GM18517 (cell line): ENCODE measurements around the gene HYDIN.
"Not testable (repeated sequence)": the region's sequence is repeated elsewhere in the genome, so short reads cannot be mapped to it uniquely, and the experiment has no call there.

Experiments
- ATAC-seq: cut with Tn5 transposase; IDR thresholded peaks from one replicate; pipeline ENCODE4 v1.9.1; 2021; ENCODE audit warnings: mild to moderate bottlenecking, moderate library complexity; ENCODE audit not compliant: unreplicated experiment

Gene HYDIN

DNA sequence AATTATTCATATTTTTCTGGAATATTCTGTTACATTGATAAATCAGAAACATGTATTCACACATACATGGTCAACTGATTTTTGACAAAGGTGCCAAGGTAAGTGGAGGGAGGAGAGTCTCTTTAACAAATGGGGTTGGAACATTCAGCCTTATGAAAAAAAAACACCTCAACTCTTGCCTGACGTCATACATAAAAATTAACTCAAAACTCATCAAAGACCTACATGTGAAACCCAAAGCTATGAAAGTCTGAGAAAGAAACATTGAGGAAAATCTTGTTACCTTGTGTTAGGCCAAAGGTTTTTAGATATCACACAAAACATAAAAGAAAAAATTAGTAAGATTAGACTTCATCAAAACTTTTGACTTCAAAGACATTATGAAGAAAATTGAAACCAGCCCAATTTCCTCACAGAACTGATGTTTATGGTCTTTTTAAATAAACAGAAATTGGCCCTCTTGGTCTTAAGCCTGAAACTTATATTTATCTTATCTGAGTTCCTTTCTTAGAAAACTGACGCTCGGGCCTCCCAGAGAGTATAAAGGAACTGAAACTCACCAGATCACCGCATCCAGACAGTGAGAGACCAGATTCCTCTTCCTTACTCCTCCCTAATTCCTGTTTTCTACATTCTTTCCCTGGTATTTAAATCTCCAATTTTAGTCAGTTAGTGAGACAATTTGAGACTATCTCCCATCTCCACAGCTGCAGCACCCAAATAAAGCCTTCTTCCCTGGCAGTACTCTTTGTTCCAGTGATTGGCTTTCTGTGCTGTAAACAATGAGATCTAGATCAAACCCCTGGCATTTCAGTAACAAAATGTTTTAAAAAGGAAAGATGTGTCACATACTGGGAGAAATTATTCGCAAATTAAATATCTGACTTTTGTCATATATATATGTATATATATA, 4.0 kb downstream of the HYDIN start:
- no peak for ATAC-seq

DNA sequence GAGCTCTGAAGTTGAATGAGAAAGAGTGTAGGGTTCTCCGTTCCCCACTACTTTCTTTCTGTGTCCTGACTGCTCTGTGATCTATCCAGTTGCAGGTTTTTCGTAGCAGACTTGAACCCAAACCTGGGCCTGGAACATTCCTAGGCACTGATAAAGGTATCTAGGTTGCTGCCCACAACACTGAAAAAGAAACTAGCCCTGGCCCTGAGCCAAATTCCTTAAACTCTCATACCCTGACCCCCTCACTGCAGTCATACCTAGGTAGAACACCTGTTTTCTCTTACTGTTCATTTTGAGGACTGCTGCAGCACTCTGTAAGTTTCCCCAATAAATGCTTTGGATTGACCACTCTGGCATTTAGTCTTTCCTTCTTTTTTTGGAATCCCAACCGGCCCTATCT, 5.4 kb downstream of the HYDIN start:
- no peak for ATAC-seq

DNA sequence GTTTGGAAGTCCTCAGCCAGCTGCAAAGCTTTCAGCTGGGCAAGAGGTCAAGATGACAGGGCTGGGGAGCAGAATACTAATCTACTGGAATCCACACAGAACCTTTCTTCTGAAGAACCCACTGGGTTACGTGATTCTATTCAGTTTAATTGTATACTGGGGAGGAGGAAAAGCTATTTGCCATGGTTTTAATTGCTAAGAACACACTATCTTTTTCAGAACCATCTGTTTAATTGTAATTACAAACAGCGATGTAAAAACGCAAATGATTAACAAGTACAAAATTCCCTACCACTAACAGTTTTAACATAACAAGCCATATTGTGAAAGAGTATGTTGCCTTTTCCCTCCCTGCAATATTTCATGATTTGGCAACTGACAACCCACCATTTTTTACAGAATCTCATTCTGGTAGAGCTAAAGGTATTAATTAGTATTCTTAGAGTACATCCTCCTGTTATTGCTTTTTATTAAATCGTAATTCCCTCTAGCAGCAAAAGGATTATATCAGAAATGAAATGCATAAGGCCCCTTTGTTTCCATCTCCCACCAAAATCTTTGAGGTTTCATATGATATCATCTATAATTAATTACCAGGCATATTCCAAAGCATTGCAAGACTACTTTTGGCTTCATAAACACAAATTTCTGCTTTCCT, 12.1 kb downstream of the HYDIN start:
- no peak for ATAC-seq

DNA sequence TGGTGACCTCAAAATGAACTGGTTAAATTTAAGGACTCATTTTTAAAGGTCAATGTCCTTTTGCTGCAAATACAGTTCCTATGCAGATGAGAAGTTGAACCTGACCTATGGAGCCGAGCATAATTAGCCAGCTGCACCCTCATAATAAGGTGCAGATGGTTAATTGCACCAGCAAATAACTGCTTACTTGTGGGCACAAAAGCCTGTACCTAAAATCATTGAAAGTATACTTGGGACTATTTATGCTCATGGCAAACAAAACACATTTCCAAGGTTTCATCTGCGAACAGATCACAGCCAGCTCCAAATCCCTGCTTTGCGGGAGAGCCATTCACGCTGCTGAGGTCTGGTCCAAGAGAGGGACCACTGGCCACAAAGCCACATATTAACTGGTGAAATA, 13.0 kb downstream of the HYDIN start:
- ATAC-seq: no peak

DNA sequence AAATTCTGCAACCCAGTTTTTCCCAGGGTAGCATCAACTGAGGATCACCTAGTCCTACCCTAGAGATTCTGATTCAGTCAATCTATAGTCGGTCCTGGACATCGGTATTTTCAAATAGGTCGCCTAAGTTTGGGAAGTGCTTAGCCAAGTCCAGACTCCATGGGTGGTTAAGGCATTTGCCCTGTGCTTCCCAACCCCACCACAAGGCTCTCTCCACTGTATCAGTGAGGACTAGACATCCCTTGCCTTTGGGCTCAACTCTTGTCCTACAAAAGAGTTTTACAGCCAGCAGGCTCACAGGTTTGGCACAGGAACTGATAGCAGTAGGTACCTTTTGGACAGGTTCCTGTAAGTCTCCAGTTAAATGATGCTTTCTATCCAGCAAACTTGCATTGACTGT, 13.8 kb downstream of the HYDIN start:
- ATAC-seq: no peak

DNA sequence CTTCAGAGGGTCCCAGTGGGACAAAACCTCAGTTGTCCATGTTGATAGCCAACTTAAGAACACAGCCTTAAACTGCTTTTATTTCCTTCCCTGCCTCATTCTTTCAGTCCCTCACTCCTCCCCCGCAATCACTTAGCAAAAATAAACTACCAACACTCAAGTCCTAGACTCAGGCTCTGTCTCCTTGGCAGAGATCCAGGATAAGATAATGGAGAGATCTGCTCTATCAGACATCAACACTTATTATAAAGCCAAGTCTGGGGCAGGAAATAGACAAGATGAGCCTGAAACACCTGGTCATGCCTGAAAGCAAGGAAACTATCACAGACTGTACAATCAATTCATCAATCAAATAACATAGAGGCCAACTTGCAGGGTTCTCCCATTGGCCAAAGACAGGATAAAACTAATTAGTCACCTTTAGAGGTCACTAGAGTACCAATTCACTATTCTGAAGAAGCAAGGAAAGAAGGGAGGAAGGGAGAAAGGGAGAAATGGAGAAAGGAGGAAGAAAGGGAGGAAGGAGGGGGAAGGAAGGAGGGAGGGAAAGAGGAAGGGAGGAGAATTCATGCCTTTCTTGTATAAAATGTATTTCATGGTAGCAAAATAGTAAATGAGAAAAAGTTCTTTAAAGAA, 15.7 kb downstream of the HYDIN start:
- no peak for ATAC-seq

DNA sequence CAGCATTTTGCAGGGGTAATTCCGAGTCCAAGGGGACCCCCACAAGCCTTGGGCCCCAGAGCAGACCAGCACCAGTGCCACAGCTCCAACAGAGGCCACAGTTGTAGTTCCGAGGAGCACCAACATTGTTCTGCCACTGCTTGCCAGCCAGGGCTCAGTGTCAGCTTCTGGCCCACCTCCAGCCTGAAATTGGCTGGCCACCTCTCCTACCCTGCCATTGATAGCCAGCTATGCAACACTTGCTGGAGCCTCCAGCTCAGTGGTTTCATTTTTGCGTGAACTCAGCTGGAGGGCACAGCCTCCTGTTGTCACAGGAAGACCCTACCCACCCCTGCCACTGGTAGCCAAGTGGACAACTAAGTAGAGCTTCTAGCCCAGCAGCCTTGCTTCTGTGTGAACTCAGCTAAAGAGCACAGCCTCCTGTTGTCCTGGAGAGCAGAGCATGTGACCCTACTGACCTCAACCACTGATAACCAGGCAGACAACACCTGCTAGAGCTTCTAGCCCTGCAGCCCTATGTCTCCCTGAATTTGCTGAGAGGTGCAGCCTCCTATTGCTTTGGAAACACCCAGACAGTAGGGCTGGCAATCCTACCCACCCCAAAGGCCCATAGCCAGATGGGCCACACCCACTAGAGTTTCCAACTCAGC, 24.9 kb downstream of the HYDIN start:
- no peak for ATAC-seq

DNA sequence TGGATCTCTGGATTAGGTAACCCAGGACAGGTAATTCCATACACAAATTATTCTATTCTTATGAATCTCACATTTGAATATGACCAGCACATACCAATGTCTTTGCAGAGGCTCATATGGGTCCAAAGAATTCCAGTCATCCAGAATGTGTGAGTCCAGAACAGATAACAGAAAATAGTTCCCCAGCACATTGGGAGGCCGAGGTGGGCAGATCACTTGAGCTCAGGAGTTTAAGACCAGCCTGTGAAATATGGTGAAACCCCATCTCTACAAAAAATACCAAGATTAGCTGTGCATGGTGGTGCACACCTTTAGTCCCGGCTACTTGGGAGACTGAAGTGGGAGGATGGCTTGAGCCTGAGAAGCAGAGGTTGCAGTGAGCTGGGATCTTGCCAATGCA, 26.9 kb downstream of the HYDIN start:
- ATAC-seq: no peak

DNA sequence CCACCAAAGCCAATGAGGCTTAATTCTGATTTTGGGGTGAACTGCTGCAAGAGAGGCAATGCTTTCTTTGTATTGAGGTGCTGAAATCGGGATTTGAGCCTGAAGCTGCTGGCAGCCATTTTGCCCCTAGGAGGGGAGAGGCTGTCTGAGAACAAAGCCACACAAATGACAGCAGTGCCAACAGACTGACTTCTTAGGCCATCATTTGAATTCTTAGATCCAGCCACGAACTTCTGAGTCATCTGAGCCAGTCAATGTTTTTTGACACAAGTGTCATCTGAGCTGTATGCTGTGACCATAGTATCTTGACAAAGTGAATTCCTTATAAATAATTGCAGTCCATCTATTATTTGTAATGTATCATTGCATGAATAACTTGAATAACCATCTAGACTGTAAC, 29.0 kb downstream of the HYDIN start:
- no peak for ATAC-seq

DNA sequence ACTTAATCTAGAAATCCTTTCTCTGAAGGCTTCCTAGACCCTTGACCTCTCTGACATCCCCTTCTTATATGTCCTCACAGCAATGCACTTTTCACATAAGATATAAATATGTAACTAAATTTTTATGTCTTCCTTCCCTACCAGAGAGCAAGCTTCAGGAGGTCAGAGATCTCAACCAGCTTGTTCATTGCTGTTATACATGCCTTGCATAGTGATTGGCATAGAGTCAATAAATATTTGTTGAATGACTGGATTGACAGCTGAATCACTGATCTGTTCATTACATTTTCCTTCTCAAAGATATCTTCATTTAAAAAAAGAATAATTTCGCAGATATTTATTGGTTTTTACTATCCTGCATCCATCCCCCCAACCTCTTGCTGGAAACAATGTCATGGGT, 29.5 kb downstream of the HYDIN start:
- ATAC-seq: no peak

DNA sequence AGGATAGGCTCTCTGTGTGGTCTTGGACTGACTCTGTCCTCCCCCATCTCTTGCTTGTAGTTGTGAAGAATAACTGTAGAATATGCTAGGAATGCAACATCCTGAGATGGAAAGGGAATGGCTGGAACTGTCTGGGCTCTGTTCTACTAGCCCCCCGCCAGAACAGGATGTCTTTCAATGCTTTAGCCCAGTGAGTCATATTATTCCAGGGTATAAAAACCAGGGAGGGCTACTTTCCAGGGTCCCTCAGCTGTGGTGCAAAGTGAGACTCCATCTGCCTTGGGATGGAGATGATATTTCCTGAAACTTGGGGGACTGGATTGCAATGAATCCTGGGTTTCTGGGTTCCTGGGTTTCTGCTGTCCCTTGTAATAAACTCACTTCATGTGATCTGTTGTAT, 32.1 kb downstream of the HYDIN start:
- no peak for ATAC-seq

DNA sequence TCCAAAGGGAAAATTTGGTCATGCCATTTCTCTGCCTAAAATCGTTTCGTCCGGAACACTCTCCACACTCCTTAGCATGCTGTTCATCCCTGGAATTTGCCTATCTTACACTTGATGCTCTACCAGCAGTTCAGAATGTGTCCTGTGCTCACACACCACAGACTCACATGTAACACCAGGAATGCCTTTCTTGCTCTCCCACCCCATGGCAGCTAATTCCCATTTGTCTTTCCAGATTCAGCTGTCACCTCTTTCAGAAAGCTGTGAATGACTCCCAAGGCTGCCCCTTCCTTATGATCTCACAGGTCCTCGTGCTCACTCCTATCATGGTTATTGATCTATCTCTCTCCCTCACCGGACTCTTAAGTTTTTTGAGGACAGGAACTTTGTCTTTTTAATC, 38.1 kb downstream of the HYDIN start:
- no peak for ATAC-seq

DNA sequence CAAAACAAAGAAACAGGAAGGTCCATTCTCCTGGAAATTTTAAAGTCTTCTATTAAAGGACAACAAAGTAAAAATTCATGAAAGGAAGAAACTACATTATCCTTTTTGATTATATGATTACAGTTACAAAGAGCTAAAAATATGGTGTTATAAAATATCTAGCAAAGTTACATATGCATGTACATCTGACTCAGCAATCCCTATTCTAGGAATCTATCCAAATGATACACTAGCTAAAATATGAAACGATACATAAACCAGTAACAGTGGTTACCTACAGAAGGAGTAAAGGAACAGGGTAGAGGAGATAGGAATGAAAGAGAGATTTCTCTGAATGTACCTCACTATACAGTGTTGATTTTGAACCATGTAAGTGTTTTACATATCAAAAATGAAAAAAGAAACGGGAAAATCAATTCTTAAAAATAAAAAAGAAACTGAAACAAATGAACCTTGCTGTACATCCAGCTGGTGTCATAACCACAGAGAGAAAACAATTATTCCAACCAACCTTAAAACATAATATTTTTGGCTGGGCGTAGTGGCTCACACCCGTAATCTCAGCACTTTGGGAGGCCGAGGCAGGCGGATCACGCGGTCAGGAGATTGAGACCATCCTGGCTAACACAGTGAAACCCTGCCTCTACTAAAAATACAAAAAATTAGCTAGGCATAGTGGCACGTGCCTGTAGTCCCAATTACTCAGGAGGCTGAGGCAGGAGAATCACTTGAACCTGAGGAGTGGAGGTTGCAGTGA, 41.4 kb downstream of the HYDIN start:
- ATAC-seq: no peak

DNA sequence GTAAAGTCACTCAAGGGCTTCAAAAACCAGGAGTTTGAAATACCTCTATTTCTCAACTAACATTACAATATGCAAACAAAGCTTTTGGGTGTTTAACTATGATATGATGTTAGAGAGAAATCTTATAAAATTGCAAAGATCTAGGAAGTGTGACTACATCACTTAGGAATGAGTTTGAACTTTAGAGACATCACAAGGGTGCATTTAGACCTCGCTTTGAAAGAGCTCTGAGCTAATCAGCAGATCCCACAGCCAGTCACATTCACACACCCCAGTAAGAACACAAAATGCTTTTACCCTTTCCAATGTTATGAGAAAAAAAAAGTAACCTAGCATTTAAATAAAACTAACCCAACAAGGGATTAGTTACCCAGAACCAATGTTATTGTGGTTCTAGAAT, 45.2 kb downstream of the HYDIN start:
- ATAC-seq: no peak

DNA sequence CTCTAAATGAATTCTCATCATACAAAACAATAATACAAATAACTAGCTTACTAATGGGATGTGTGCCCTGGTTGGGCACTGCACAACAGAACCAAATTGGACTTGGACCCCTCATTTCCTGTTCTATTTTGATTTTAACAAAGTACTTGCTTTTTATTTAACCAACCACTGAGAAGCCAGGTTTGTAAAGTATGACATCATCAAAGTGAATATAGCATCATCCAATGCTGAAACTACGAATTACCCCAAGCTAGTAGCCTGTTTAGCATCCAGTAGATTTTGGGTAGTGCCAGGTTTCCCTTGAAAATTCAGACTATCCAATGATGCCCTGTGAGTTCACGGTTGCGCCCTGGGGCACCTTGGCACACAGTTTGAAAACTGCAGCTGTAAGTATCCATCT, 51.0 kb downstream of the HYDIN start:
- ATAC-seq: no peak

DNA sequence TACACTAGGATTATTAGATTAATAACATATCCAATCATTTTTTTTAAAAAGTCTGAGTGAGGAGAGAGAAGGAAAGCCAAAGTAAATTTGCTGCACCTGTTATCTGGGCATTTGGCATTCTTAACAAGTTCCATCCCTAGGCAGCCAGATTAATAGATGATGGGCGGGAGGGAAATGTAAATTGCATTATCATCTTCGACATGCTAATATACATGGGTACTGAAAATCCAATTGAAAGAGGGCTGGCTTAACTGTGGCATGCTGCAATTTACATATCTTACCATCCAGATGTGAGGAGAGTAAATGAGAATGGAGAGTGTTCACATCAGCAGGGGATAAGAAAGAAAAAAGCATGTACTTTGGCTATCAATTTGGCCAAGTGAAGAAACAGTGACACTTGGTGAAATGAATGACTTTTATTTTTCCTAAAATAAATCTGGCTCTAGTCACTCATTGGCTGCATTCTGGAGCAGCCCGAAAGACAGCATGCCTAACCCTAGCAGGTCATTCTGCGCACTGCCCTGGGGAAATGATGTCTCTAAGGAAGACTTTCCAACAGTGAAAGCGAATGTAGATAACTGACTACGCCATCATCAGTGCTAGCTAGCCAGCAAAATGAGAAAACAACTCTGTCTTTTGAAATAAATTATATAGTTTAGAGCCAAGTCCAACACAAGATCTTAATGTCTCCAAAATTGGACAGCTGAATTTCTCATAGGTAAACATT, 57.9 kb downstream of the HYDIN start:
- no peak for ATAC-seq

DNA sequence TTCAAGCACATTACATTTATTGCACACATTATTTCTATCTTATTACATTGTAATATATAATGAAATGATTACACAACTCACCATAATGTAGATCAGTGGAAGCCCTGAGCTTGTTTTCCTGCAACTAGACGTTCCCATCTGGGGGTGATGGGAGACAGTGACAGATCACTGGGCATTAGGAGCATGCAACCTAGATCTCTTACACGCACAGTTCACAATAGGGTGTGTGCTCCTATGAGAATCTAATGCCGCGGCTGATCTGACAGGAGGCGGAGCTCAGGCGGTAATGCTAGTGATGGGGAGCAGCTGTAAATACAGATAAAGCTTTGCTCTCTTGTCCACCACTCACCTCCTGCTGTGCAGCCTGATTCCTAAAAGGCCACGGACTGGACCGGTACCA, 69.5 kb downstream of the HYDIN start:
- ATAC-seq: not testable (repeated sequence)

DNA sequence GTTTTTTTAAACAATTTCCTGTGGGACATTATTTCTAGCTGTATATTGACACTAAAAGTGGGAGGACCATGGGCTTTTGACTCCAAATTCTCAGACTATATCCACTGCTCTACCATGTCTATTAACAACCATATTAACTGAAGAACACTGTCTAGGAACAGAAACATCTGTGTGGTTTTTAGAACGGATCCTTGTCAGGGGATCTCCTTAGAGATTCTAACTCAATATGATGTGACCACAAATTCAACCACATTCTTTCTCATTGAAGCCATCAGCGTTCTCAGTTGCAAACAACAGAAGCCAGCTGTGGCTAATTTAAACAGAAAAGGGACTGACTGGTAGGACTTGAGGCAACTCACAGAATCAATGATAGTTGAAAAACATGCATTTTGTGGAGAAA, 73.2 kb downstream of the HYDIN start:
- not testable (repeated sequence) for ATAC-seq

DNA sequence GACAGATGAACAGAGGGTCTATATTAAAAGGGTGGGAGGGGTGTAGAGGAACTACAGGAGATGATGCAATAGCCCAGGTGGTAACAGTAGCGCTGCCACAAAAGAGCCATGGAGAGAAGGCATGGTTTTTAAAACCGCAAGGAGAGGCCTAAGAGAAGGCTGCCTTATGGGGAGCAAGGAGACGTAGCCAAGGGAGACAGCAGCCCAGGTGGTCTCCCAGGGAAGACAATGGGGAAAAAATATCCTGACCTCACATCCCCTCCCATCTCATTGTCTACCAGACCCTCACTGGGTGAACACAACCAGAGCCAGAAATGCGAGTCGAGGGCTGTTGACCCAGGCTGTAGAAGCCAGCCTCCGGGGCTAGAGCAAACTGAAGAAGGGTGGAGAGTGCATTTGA, 77.2 kb downstream of the HYDIN start:
- ATAC-seq: not testable (repeated sequence)

DNA sequence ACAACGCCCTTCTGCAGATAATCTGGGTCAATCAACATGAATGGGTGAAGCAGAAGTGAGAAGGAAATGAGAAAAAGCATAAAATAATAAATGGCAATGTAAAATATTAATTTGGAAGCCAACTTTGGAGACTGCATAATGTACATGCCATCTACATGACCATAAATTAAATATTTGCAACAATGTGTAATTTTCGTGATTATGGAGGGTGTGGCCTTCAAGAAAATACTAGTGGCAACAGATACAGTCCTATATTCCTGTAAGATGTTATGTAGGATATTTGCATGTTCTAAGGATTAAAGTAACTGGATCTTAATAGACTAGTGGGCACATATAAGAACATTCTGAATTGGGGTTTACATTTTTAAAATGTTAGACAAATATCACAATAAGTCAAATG, 78.9 kb downstream of the HYDIN start:
- ATAC-seq: not testable (repeated sequence)
